ENCODE measurements around the gene HSD3B2.

Gene HSD3B2

DNA sequence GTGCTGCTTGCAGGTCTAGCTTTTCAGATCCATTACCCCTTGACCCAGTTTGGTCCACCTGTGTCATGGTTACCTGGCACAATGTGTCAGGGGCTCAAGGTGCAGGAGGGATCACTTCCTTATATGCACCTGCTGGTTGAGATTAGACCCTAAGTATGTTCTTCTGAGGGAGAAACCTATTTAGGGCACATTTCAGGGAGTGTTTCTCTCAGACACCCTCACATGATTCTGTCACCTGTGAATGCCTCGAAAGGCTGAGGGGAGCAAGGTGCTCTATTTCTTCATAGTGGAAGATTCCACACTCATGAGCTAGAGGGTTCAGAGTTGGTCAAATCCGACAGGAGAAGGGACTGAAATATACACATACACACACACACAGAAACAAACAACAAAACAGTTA, 15.5 kb downstream of the HSD3B2 start:
- no peak overlapping the region for H2AFZ ChIP-seq (ENCODE audit: low read depth, low read length)
- H4K20me1 ChIP-seq (ENCODE audit: insufficient read depth, low read length), result no peaks in the 10 kb centered on the region

DNA sequence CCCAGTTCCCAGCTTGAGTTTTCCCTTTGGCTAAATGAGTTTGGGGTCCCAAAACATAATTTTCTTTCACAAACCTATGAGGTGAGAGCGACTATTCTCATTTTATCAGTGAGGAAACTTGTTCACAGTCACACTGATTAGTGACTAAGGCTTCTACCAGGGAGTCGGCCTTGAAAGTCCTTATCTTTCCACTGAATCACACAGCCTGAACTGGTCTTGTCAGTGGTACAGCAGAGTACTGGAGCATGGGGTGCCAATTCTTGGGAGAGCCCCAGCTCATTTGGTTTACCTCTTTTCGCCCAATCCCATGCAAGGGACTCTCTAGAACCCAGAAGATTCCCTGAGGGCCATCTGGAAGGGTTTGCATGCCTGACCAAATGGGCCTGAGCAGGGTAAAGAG, 16.9 kb downstream of the HSD3B2 start:
- Histone ChIP-seq H3K27ac (ENCODE audit: low read length) (no peak overlapping the region), H3K4me2 (ENCODE audit: insufficient read depth, low read length) (no peak overlapping the region), H3K4me3 (ENCODE audit: low read depth in 1 of 2, low read length in 2 of 2) (no peak overlapping the region), H3K79me2 (ENCODE audit: insufficient read depth, low read length) (no peaks in the 10 kb centered on the region), H4K20me1 (ENCODE audit: insufficient read depth, low read length) (no peaks in the 10 kb centered on the region), H3K9me3 (ENCODE audit: insufficient read depth, low read length, severe bottlenecking) (no peaks in the 10 kb centered on the region), H3K36me3 (ENCODE audit: insufficient read depth, low read length) (no peaks in the 10 kb centered on the region), H3K9ac (ENCODE audit: low read depth, low read length) (no peak overlapping the region), H3K4me1 (ENCODE audit: insufficient read depth, low read length) (no peaks in the 10 kb centered on the region), H3K27me3 (ENCODE audit: insufficient read depth, low read length, poor library complexity) (peaks cover 23% of the 10 kb centered on the region), H2AFZ (ENCODE audit: low read depth, low read length) (no peak overlapping the region)
- TF ChIP-seq, protein P1, sequence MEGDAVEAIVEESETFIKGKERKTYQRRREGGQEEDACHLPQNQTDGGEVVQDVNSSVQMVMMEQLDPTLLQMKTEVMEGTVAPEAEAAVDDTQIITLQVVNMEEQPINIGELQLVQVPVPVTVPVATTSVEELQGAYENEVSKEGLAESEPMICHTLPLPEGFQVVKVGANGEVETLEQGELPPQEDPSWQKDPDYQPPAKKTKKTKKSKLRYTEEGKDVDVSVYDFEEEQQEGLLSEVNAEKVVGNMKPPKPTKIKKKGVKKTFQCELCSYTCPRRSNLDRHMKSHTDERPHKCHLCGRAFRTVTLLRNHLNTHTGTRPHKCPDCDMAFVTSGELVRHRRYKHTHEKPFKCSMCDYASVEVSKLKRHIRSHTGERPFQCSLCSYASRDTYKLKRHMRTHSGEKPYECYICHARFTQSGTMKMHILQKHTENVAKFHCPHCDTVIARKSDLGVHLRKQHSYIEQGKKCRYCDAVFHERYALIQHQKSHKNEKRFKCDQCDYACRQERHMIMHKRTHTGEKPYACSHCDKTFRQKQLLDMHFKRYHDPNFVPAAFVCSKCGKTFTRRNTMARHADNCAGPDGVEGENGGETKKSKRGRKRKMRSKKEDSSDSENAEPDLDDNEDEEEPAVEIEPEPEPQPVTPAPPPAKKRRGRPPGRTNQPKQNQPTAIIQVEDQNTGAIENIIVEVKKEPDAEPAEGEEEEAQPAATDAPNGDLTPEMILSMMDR (IDR thresholded peaks at IDR 0.05; ENCODE audit: borderline replicate concordance, extremely low read depth, low read length, poor library complexity, severe bottlenecking), result no peak
- no peak for TF ChIP-seq EZH2 (IDR thresholded peaks at IDR 0.05; ENCODE audit: borderline replicate concordance, low read depth, low read length, severe bottlenecking)
- DNase-seq (no peak), ATAC-seq (ENCODE audit: insufficient read depth, low read depth) (no peak)

More for the DNA sequence above, 15.5 kb downstream of the HSD3B2 start:
- TF ChIP-seq EZH2 (IDR thresholded peaks at IDR 0.05; ENCODE audit: borderline replicate concordance, low read depth, low read length, severe bottlenecking), result no peak
- TF ChIP-seq, protein P1 (IDR thresholded peaks at IDR 0.05; ENCODE audit: borderline replicate concordance, extremely low read depth, low read length, poor library complexity, severe bottlenecking), result no peak
- Histone ChIP-seq H3K79me2 (ENCODE audit: insufficient read depth, low read length) (no peaks in the 10 kb centered on the region), H3K4me1 (ENCODE audit: insufficient read depth, low read length) (no peaks in the 10 kb centered on the region), H3K4me2 (ENCODE audit: insufficient read depth, low read length) (no peak overlapping the region), H3K9me3 (ENCODE audit: insufficient read depth, low read length, severe bottlenecking) (no peaks in the 10 kb centered on the region), H3K36me3 (ENCODE audit: insufficient read depth, low read length) (no peaks in the 10 kb centered on the region), H3K27ac (ENCODE audit: low read length) (no peak overlapping the region), H3K4me3 (ENCODE audit: low read depth in 1 of 2, low read length in 2 of 2) (no peak overlapping the region), H3K9ac (ENCODE audit: low read depth, low read length) (no peak overlapping the region), H3K27me3 (ENCODE audit: insufficient read depth, low read length, poor library complexity) (peaks cover 23% of the 10 kb centered on the region)
- DNase-seq (no peak), ATAC-seq (ENCODE audit: insufficient read depth, low read depth) (no peak)

DNA sequence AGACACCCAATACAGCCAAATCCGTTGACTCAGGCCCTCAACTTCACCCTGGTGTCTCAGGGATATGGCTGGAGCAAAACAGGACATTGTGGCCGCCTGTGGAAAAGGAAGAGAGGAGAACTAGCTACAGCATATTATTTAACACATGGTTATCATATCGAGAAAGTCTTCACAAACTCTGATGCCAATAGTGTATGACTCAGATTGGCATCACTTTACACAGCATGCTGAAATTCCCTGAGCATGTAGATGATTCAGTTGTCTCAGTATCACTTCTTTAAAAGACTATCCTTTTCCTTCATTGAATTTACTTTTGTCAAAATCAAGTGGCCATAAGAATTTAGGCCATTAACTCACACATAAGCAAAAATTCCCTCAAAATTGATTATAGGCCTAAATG, 20.1 kb downstream of the HSD3B2 start:
- no peaks in the 10 kb centered on the region for H4K20me1 ChIP-seq (ENCODE audit: insufficient read depth, low read length)
- ATAC-seq (ENCODE audit: insufficient read depth, low read depth) (no peak), DNase-seq (no peak)
- H3K4me3 ChIP-seq (ENCODE audit: low read depth in 1 of 2, low read length in 2 of 2), result no peak overlapping the region
- H3K9me3 ChIP-seq (ENCODE audit: insufficient read depth, low read length, severe bottlenecking), result no peaks in the 10 kb centered on the region
- no peaks in the 10 kb centered on the region for H3K79me2 ChIP-seq (ENCODE audit: insufficient read depth, low read length)
- H3K9ac ChIP-seq (ENCODE audit: low read depth, low read length), result no peak overlapping the region
- no peak overlapping the region for H3K27ac ChIP-seq (ENCODE audit: low read length)
- no peak overlapping the region for H2AFZ ChIP-seq (ENCODE audit: low read depth, low read length)
- no peaks in the 10 kb centered on the region for H3K36me3 ChIP-seq (ENCODE audit: insufficient read depth, low read length)
- no peaks in the 10 kb centered on the region for H3K4me1 ChIP-seq (ENCODE audit: insufficient read depth, low read length)
- H3K27me3 ChIP-seq (ENCODE audit: insufficient read depth, low read length, poor library complexity), result peaks cover 21% of the 10 kb centered on the region
- H3K4me2 ChIP-seq (ENCODE audit: insufficient read depth, low read length), result no peak overlapping the region
- TF ChIP-seq, protein P1 (IDR thresholded peaks at IDR 0.05; ENCODE audit: borderline replicate concordance, extremely low read depth, low read length, poor library complexity, severe bottlenecking), result no peak
- no peak for TF ChIP-seq EZH2 (IDR thresholded peaks at IDR 0.05; ENCODE audit: borderline replicate concordance, low read depth, low read length, severe bottlenecking)

DNA sequence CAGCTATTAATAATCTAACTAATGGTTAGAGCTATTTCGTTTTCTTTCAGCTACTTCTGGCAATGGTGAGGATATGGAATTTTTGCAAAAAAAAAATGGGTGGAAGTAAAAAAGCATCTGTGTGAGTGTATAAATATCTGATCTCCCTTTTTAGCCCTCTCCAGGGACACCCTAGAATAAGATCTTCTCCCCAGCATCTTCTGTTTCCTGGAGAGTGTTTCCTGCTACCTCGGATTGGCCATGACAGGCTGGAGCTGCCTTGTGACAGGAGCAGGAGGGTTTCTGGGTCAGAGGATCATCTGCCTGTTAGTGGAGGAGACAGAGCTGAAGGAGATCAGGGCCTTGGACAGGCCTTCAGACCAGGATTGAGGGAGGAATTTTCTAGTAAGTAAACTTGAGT, 23.8 kb downstream of the HSD3B2 start:
- H3K4me2 ChIP-seq (ENCODE audit: insufficient read depth, low read length), result no peak overlapping the region
- no peak overlapping the region for H3K4me3 ChIP-seq (ENCODE audit: low read depth in 1 of 2, low read length in 2 of 2)
- H4K20me1 ChIP-seq (ENCODE audit: insufficient read depth, low read length), result no peaks in the 10 kb centered on the region
- TF ChIP-seq EZH2 (IDR thresholded peaks at IDR 0.05; ENCODE audit: borderline replicate concordance, low read depth, low read length, severe bottlenecking), result no peak
- no peaks in the 10 kb centered on the region for H3K9me3 ChIP-seq (ENCODE audit: insufficient read depth, low read length, severe bottlenecking)
- H3K79me2 ChIP-seq (ENCODE audit: insufficient read depth, low read length), result no peaks in the 10 kb centered on the region
- no peak overlapping the region for H2AFZ ChIP-seq (ENCODE audit: low read depth, low read length)
- peaks cover 6% of the 10 kb centered on the region for H3K27me3 ChIP-seq (ENCODE audit: insufficient read depth, low read length, poor library complexity)
- no peaks in the 10 kb centered on the region for H3K4me1 ChIP-seq (ENCODE audit: insufficient read depth, low read length)
- ATAC-seq (ENCODE audit: insufficient read depth, low read depth) (no peak), DNase-seq (no peak)
- no peaks in the 10 kb centered on the region for H3K36me3 ChIP-seq (ENCODE audit: insufficient read depth, low read length)
- no peak overlapping the region for H3K9ac ChIP-seq (ENCODE audit: low read depth, low read length)
- H3K27ac ChIP-seq (ENCODE audit: low read length), result no peak overlapping the region

Data from DND-41 (cell line).